HG03103 (cell line): Measurements from ENCODE around the gene TNFRSF12A.

Experiments
- ATAC-seq: cut with Tn5 transposase; IDR thresholded peaks from one replicate; pipeline ENCODE4 v1.9.1; 2021; ENCODE audit warnings: low read depth; ENCODE audit not compliant: unreplicated experiment

The TNFRSF12A gene

GRCh38 chr16:3025032-3026002 is 5.1 kb downstream of the TNFRSF12A start:
- ATAC-seq: no peak

DNA sequence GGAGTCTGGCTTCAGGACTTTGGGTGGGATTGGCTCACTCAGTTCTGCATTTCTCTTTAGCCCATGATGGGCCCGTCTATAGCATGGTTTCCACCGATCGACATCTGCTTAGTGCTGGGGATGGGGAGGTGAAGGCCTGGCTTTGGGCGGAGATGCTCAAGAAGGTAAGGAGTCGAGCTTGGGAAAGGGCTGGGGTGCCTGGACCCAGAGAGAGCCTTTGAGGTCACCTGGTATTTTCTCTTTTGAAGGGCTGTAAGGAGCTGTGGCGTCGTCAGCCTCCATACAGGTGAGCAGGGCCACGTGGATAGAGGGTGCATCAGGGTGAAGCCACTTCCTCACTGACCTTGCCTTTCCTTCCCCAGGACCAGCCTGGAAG is 5.8 kb downstream of the TNFRSF12A start:
- no peak for ATAC-seq

- no peak for ATAC-seq
Observed at GRCh38 chr16:3026609-3027488, 6.7 kb downstream of the TNFRSF12A start.

DNA sequence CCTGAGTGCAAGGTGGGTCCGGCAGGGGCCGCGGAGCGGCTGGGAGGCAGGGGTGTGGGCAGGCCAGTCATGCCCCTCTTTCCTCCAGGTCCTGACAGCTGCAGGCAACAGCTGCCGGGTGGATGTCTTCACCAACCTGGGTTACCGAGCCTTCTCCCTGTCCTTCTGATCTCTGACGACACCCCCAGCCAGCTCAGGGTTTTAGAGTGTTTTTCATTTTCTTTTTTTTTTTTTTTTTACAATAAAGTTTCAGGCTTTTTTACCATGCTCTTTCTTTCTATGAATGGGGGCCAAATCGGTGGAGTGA is 7.3 kb downstream of the TNFRSF12A start:
- no peak for ATAC-seq

DNA sequence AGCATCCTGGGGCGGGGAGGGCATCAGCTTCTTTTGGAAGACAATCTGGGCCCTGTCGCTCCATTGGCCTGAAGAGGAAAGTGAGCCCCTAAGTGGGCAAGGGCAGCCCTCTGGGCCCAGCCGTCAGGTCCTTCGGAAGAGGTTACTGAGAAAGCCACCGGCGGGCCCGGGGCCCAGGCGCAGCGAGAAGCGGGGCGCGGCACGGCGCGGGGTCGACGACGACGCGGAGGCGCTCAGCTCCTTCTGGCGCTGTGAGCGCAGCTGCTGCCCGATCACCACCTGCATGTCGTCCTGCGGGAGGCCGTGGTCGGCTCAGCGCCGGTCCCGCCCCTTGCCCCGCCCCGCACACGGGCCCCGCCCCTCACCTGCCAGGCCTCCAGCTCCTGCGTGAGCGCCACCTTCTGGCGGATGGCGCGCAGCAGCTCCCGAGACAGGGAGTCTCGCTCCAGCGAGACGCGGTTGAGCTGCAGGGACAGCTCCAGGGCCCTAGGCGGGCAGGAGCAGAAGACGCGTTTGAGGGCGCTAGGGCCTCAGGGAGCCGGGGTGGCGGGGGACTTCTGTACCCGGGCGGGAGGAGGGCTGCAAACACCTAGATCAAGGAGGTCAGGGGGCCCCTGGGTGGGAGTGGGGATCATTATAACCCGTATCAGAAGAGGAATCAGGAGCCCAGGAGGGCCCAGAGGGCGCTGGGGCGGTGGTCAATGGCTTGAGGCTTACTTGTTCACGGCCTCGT is 8.0 kb downstream of the TNFRSF12A start:
- ATAC-seq: peak; percentile 35

DNA sequence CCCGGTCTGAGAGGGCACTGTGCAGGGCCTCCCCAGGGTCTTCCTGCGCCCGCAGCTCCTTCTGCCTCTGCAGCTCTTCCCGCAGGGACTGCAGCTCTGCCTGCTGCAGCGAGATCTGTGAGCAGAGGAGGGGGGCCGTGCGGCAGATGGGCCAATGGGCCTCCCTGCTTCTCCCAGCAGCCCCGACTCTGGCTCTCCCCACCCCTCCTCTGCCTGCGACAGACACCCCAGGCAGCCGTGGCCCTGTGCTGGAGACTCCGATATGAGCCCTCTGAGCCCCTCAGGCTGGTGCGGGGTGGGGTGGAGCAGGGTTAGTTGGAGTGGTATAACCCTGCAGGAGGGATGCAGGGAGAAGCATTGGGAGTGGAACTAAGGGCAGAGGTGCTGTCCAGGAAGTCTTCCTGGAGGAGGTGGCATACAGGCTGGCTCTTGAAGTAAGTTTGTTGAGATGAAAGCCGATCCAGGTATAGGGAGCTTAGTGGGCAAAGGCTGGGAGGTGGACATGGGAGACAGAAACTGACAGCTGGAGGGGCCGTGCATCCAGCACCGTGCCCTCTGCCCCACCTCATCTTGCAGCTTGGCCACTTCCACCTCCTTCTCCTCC is 8.7 kb downstream of the TNFRSF12A start:
- no peak for ATAC-seq

DNA sequence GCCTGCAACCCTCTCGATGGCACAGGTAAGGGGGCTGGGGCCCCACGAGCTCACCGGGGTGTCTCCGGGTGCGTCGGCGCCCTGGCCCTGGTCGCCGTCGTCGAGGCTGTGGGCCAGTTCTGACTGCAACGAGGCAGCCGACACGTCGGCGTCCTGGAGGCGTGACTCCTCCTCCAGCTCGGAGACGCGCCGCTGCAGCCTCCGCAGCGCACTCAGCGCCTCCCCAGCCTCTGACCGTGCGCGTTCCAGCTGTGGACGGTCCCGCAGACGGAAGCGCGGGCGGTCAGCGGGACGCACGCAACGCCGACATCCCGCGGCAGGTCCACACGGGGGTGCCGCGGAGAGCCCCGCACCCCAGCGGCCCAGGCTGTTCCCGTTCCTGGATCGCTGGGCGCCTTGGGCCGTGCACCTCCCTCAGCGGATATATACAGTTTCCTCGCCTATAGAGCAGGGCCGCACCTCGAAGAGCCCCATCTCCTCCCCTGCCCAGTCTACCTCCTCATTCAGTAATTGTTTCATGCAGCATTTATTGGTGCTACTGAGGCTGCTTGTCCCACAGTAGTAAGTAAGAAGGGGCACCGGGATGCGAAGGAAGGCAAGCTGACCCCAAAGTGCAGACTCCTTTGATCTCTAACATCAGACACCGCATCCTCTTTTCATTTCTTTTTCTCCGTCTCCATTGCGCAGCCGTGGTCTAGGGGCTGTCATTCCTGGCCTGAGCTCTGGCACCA is 9.5 kb downstream of the TNFRSF12A start:
- ATAC-seq: no peak

GRCh38 chr16:3030222-3031212 is 10.3 kb downstream of the TNFRSF12A start:
- no peak for ATAC-seq

DNA sequence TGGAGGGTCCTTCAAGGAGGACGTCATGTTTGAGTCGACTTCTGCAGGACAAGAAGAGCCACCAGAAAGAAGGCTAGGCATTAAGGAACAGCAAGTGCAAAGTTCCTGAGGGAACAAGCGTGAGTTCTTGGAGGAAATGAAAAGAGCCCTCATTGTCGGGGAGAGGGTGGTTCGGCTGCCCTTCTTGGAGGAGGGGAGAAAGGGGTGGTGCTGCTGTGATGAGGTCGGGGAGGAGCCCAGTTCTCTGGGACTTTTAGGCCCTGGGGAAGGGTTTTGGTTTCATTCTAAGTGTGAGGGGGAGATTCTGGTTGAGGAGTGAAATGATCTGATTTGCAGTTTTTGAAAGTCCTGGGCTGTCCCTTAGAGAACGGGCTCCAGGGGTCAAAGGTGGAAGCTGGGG is 12.5 kb downstream of the TNFRSF12A start:
- ATAC-seq: no peak

DNA sequence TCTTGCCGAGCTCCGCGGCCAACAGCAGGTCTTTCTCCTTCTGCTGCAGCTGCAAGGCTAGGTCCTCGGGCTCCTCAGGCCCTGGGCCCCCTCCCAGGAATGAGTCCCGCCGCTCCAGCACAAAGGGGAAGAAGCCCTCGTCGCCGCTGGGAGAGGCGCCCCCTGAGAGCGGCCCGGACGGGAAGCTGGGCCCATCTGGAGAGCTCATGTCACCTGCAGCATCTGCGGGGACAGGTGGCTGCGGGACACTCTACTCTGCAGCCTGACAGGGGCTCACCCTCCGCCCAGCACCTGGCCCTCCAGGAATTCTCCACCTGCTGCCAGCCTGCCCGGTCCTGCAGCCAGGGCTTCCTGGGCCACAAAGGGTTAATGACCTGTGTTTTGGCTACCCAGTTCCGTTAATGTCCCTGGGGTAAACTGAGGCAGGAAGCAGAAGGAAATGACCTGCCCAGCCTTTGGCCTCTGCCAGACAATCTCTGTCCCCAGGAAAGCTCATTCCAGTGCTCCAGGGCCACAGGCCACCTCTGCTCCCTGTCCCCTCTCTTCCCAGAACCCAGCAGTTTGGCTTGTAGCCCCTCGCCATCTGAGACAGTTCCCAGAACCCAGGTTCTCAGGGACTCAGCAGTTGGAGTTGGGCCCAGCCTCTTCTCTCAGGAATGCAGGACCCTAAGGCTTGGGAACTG is 15.3 kb downstream of the TNFRSF12A start:
- no peak for ATAC-seq

GRCh38 chr16:3035972-3036725 is 16.0 kb downstream of the TNFRSF12A start:
- ATAC-seq: no peak

- no peak for ATAC-seq
Observed at GRCh38 chr16:3036726-3037315, 16.7 kb downstream of the TNFRSF12A start, which contains the start of gene BICDL2. TSS of gene BICDL2 (minus strand) at chr16:3036944. CDS start at chr16:3035496, 1,448 bp downstream.

DNA sequence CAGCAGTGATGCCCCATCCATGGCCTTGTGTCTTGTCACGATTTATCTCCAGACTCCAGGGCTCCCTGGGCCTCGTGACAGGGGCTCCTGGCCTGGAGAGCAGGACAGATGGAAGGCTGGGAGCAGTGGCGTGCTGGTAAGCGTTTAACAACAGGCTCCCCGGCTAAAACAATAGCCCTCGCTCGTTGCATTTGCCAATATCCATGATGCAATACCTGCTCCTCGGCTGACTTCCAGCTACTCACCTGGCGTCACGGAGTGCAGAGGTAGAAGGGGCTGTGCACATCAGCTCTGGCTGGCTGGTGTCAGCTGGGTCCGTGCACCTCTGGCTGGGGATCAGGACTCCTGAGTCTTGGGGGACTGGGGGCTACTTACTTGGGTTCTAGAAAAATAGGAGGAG is 18.1 kb downstream of the TNFRSF12A start:
- ATAC-seq: no peak

DNA sequence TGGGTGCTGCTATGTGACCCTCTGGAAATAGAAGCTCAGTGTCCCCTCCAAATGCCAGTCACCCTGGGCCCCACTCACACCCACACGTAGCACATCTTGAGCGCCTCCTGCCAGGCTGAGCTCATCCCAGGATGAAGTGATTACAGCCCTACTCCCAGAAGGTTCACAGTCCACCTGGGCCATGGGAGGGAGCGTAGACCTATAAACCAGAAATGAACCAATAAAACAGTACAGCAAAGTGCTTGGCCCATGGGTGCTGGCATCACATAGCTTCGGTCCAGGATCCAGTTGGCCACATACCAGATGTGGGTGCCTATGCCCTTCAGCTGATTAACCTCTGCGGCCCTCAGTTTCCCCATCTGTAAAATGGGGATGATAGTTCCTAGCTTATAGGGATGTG is 18.7 kb downstream of the TNFRSF12A start:
- no peak for ATAC-seq

DNA sequence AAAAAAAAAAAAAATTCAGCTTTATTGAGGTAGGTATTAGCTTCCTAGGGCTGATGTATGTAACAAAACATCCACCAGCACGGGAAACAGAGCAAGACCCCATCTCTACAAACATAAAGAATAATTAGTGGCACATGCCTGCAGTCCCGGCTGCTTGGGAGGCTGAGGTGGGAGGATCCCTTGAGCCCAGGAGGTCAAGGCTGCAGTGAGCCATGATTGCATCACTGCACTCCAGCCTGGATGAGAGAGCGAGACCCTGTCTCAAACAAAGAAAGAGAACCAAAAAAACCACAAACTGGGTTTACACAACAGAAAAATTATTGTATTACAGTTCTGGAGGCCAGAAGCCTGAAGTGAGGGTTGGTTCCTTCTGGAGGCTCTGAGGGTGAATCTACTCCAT is 22.2 kb downstream of the TNFRSF12A start:
- no peak for ATAC-seq

DNA sequence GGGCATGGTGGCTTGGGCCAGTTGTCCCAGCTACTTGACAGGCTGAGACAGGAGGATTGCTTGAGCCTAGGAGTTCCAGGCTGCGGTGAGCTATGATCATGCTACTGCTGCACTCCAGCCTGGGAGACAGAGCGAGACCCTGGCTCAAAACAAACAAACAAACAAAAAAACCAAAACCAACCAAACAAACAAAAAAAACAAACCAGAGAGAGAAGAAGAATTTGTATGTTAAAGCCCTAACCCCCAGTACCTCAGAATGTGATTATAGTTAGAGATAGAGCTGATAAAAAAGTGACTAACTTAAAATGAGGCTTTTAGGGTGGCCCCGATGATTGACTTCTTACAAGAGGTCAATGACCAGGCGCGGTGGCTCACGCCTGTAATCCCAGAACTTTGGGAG is 24.5 kb downstream of the TNFRSF12A start:
- ATAC-seq: no peak
